PC-3 (cell line): ENCODE measurements around the gene FAM161A.

ENCODE experiments used
- EZH2 ChIP-seq: fragments of 300-600 bp; sonication (generic); IDR thresholded peaks from one replicate; pipeline ENCODE4 v1.6.1; 2017; ENCODE audit warnings: antibody characterized with exemption, mild to moderate bottlenecking, low read length; ENCODE audit not compliant: unreplicated experiment
- EZH2phosphoT487 ChIP-seq: fragments of 300-600 bp; sonication (generic); IDR thresholded peaks from 2 replicates; pipeline ENCODE4 v1.6.1; 2018; ENCODE audit warnings: mild to moderate bottlenecking, antibody characterized with exemption, low read length, borderline replicate concordance
- TF ChIP-seq, protein P1 (sequence below): fragments of 300-600 bp; sonication (generic); conservative IDR thresholded peaks from 2 replicates; pipeline ENCODE4 v1.5.1; 2017; ENCODE audit warnings: antibody characterized with exemption, low read depth, mild to moderate bottlenecking, low read length

- TF ChIP-seq, protein P1, sequence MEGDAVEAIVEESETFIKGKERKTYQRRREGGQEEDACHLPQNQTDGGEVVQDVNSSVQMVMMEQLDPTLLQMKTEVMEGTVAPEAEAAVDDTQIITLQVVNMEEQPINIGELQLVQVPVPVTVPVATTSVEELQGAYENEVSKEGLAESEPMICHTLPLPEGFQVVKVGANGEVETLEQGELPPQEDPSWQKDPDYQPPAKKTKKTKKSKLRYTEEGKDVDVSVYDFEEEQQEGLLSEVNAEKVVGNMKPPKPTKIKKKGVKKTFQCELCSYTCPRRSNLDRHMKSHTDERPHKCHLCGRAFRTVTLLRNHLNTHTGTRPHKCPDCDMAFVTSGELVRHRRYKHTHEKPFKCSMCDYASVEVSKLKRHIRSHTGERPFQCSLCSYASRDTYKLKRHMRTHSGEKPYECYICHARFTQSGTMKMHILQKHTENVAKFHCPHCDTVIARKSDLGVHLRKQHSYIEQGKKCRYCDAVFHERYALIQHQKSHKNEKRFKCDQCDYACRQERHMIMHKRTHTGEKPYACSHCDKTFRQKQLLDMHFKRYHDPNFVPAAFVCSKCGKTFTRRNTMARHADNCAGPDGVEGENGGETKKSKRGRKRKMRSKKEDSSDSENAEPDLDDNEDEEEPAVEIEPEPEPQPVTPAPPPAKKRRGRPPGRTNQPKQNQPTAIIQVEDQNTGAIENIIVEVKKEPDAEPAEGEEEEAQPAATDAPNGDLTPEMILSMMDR: no peak
- TF ChIP-seq EZH2: no peak
- TF ChIP-seq EZH2phosphoT487: no peak
These were observed 29.0 kb upstream of the FAM161A start for GRCh38 chr2:61882850-61883249.
